Cardiac fibroblast (primary cell): ENCODE data around the gene MYOM1.

ENCODE experiments used
- DNase-seq, 2 donors: peaks; one replicate each; pipeline versions ENCODE4 v3.0.0 to v3.0.0-alpha.2; 2010; ENCODE audit warnings: low read depth in 2 of 2
- H3K4me3 ChIP-seq, 2 donors: replicated peaks in 1 of 2; 1 replicate in 1 of 2; 2 replicates in 1 of 2; pipeline ENCODE4 v1.5.1; 2011; ENCODE audit warnings: low read depth in 2 of 2, low read length in 2 of 2, mild to moderate bottlenecking in 2 of 2, moderate library complexity in 1 of 2
- TF ChIP-seq, protein P1 (sequence below): IDR thresholded peaks from one replicate; pipeline ENCODE4 v1.5.1; 2011; ENCODE audit warnings: low read depth, mild to moderate bottlenecking, low read length, inconsistent platforms

The MYOM1 gene

DNA sequence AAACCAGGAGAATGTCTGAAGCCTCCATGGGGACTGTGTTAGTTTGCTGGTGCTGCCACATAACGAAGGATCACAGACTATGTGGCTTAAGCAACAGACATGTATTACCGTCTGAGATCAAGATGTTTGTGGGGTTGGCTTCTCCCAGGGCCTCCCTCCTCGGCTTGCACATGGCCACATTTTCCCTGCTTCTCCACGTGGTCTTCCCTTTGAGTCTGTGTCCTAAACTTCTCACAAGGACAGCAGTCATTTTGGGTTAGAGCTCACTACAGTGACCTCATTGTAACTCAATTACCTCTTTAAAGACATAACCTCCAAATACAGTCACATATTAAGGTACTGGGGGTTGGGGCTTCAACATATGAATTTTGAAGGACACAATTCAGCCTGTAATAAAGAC lies 162.2 kb downstream of the MYOM1 start:
- H3K4me3 ChIP-seq = no peak overlapping the region
- no peak for DNase-seq
- TF ChIP-seq, protein P1, sequence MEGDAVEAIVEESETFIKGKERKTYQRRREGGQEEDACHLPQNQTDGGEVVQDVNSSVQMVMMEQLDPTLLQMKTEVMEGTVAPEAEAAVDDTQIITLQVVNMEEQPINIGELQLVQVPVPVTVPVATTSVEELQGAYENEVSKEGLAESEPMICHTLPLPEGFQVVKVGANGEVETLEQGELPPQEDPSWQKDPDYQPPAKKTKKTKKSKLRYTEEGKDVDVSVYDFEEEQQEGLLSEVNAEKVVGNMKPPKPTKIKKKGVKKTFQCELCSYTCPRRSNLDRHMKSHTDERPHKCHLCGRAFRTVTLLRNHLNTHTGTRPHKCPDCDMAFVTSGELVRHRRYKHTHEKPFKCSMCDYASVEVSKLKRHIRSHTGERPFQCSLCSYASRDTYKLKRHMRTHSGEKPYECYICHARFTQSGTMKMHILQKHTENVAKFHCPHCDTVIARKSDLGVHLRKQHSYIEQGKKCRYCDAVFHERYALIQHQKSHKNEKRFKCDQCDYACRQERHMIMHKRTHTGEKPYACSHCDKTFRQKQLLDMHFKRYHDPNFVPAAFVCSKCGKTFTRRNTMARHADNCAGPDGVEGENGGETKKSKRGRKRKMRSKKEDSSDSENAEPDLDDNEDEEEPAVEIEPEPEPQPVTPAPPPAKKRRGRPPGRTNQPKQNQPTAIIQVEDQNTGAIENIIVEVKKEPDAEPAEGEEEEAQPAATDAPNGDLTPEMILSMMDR = no peak

DNA sequence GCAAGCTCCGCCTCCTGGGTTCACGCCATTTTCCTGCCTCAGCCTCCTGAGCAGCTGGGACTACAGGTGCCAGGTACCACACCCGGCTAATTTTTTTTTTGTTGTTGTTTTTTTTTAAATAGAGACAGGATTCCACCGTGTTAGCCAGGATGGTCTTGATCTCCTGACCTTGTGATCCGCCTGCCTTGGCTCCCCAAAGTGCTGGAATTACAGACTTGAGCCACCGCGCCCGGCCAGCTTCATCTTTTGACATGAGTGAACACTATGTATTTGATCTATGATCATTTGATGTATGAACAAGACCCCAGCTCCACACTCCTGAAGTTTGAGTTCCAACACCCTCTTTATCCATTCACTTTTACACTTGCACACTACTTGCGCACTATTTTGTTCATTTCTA lies 163.5 kb downstream of the MYOM1 start:
- H3K4me3 ChIP-seq = no peak overlapping the region
- TF ChIP-seq, protein P1 = no peak
- no peak for DNase-seq

DNA sequence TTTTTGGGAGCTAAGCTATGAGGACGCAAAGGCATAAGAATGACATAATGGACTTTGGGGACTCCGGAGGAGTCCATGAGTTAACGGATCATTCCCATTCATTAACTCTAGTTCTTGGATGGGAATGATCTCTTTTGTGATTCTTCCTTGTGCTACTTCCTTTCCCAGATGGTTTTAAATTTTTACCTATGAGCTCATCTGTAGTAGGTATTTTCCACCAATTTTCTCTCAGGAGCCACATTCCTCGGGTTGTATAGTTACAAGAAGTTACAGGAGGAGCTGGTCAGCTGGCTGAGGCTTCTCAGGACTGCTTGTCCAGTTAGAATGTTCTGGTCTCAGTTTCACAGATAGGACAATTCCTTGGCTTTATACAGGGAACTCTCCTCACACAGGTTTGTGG lies 164.0 kb downstream of the MYOM1 start:
- TF ChIP-seq, protein P1 = no peak
- DNase-seq = peak in 1 of 2 donors; percentile 37

DNA sequence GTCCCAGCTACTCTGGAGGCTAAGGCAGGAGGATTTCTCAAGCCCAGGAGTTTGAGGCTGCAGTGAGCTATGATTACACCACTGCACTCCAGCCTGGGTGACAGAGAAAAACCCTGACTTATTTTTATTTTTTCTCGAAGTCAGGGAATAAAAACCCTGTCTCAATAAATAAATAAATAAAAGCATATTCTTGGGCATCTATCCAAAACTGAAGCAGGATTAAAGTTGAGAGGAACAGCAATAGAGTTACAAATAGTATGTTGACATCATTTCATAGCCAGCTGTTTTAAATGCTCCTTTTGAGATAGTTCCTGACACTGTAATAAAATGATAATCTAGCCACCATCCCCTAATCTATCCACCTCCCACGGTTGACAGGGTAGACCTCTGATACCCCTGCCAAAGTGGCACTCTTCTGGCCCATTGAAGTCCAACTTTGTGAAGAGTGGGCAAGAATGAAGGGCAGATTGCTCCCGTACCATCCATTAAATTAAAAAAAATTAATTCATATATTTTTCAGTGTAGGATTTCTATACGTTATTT lies 164.5 kb downstream of the MYOM1 start:
- DNase-seq = peak; percentile 29 to 37
- TF ChIP-seq, protein P1 = no peak
- H3K4me3 ChIP-seq = no peak overlapping the region

More for the DNA sequence above, 164.0 kb downstream of the MYOM1 start:
- no peak overlapping the region for H3K4me3 ChIP-seq

DNA sequence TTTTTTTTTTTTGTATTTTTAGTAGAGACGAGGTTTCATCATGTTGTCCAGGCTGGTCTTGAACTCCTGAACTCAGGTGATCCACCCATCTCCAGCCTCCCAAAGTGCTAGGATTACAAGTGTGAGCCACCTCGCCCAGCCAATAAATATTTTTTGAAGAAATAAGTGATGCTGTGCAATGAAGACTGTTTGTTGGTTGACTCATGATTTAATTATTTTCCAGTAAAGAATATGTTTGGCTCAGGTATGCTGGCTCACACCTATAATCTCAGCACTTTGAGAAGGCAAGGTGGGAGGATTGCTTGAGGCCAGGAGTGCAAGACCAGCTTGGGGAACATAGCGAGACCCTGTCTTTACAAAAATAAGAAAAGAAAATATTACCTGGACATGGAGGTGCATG lies 165.0 kb downstream of the MYOM1 start:
- H3K4me3 ChIP-seq = no peak overlapping the region
- no peak for DNase-seq
- TF ChIP-seq, protein P1 = no peak

DNA sequence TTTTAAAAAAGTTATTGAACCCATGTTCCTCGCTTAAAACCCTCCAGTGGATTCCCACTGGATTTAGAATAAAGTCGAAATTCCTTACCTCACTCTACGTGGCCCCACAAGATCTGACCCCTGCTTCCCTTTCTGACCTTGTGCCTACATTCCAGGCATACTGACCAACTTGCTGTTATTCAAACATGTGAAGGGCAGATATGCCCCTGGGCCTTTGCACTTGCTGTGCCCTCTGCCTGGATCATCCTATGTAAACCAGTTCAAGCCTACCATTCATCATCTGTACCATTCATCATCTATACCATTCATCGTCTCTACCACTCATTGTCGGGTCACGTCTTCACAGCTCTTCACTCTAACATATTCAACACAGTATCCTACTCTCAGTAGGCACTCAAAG lies 165.6 kb downstream of the MYOM1 start:
- DNase-seq = no peak
- TF ChIP-seq, protein P1 = no peak

DNA sequence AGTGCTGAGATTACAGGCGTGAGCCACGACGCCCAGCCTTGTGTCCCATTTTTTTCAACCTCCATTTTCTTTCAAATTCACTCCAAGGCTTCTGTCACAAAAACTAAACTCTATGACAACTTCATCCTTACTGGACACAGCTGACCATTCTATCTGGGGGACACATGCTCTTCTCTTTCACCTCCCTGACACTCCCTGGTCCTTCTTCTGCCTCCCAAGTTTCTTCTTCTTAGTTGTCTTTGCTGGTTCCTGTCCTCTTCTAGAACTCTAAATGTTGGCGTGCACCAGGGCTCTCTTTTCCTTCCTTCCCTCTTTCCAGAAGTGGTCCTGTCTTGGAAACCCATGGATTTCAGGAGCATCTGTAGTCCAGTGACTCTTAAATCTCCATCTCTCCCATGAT lies 166.7 kb downstream of the MYOM1 start:
- no peak for DNase-seq
- no peak overlapping the region for H3K4me3 ChIP-seq
- TF ChIP-seq, protein P1 = no peak

More for the DNA sequence above, 165.6 kb downstream of the MYOM1 start:
- no peak overlapping the region for H3K4me3 ChIP-seq
